Activated B cell treated with CpG ODN at 0.5 μM for 24 hours (primary cell): ENCODE results near the gene ARHGEF25. TPM values are rescaled to one million over a fixed set of nuclear protein-coding genes. Genes with fewer than 3 reads are reported as not detected.
A peak's percentile ranks its signal among the peaks of the same experiment; 100 is the strongest.

Experiments used
- ATAC-seq: fragments of 200-7000 bp; cut with Tn5 transposase; one replicate; pipeline ENCODE4 v1.10.0; 2021; ENCODE audit warnings: low read depth, mild to moderate bottlenecking, moderate library complexity
- CTCF ChIA-PET: fragments of 350-600 bp; sonication (Branson Sonifier 250); formaldehyde crosslinking; loops from one replicate; lab custom pipeline; 2021; ENCODE audit warnings: antibody characterized with exemption; lab: Charles Lee
- POLR2A ChIA-PET: fragments of 350-600 bp; sonication (Branson Sonifier 250); formaldehyde crosslinking; loops from one replicate; lab custom pipeline; 2021; ENCODE audit warnings: antibody characterized with exemption; lab: Charles Lee
- DNase-seq: peaks from one replicate; pipeline ENCODE4 v3.0.0; 2022
- H3K27ac Mint-ChIP-seq: one replicate; pipeline ENCODE4 v1.8.0; 2020; ENCODE audit warnings: mixed read lengths
- H3K27me3 Mint-ChIP-seq: one replicate; pipeline ENCODE4 v1.8.0; 2021; ENCODE audit warnings: mixed read lengths
- H3K36me3 Mint-ChIP-seq: one replicate; pipeline ENCODE4 v1.8.0; 2021; ENCODE audit warnings: low read depth, mixed read lengths
- H3K4me1 Mint-ChIP-seq: one replicate; pipeline ENCODE4 v1.8.0; 2021; ENCODE audit warnings: mixed read lengths
- H3K4me3 Mint-ChIP-seq: one replicate; pipeline ENCODE4 v1.8.0; 2020; ENCODE audit warnings: mild to moderate bottlenecking, mixed read lengths
- H3K9me3 Mint-ChIP-seq: one replicate; pipeline ENCODE4 v1.8.0; 2020; ENCODE audit warnings: mixed read lengths
- intact Hi-C: fragments of 100-400 bp; cut with micrococcal nuclease; formaldehyde crosslinking; loops from one replicate; pipeline ENCODE4 v1.15.1; 2024
- total RNA-seq: library from RNA; stranded (reverse); gene quantifications from 2 replicates; pipeline ENCODE4 v1.2.3, GENCODE V29; 2022
- TF ChIP-seq, protein P1 (sequence below): fragments of 200-600 bp; IDR thresholded peaks from one replicate; pipeline ENCODE4 v1.8.0; 2022; ENCODE audit warnings: antibody characterized with exemption, mild to moderate bottlenecking

The ARHGEF25 gene
- total RNA-seq, 1 donor from 2014 or later, result not detected

DNA sequence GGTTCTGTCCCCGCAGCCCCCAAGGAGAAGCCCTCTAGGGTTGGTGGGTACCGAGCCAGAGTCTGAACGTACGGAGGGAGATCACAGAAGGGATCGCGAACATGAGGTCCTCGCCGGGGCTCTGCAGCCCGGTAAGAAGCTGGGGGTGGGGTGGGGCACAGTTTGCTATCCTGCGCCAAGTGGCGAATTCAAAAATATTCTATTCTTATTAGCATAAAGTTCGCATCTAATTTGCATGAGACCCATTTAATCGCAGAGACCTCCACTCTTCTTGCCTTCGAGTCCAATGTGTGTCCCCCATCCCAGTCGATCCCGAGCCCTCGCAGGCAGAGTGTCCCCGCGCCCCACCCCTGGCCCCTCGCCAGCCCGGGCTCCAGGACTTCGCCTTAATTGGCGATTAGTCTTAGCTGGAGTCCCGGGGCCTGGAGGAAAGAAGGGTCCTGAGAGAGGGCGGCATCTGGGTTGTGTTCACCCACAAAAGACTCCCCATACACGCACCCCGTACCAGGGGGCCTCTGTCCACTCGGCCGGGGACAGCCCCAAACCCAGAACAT, 604 bp upstream of the ARHGEF25 start:
- Mint-ChIP-seq H3K27ac (no peak overlapping the region), H3K27me3 (peaks cover 35% of the 10 kb centered on the region), H3K9me3 (no peaks in the 10 kb centered on the region), H3K4me1 (peaks cover 38% of the 10 kb centered on the region), H3K4me3 (peak overlapping the region; percentile 75), H3K36me3 (no peaks in the 10 kb centered on the region)
- ChIA-PET POLR2A (interaction anchor here (0.6 kb wide), 1 partner anchor 90 kb away, joined by 5 read pairs; no protein-coding TSS in a partner anchor), CTCF (no interaction called here)
- intact Hi-C loops, result loop anchor here (1.0 kb wide), 1 partner anchor 11 kb away; no protein-coding TSS in a partner anchor
- ATAC-seq, result no peak
- DNase-seq, result no peak
- TF ChIP-seq, protein P1, sequence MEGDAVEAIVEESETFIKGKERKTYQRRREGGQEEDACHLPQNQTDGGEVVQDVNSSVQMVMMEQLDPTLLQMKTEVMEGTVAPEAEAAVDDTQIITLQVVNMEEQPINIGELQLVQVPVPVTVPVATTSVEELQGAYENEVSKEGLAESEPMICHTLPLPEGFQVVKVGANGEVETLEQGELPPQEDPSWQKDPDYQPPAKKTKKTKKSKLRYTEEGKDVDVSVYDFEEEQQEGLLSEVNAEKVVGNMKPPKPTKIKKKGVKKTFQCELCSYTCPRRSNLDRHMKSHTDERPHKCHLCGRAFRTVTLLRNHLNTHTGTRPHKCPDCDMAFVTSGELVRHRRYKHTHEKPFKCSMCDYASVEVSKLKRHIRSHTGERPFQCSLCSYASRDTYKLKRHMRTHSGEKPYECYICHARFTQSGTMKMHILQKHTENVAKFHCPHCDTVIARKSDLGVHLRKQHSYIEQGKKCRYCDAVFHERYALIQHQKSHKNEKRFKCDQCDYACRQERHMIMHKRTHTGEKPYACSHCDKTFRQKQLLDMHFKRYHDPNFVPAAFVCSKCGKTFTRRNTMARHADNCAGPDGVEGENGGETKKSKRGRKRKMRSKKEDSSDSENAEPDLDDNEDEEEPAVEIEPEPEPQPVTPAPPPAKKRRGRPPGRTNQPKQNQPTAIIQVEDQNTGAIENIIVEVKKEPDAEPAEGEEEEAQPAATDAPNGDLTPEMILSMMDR, result no peak

- Mint-ChIP-seq H3K36me3 (no peaks in the 10 kb centered on the region), H3K9me3 (no peaks in the 10 kb centered on the region), H3K27ac (no peak overlapping the region), H3K4me3 (peak overlapping the region; percentile 56), H3K27me3 (peaks cover 26% of the 10 kb centered on the region), H3K4me1 (peaks cover 39% of the 10 kb centered on the region)
- ChIA-PET POLR2A (interaction anchor here (0.5 kb wide), 1 partner anchor 932 kb away, joined by 3 read pairs; no protein-coding TSS in a partner anchor), CTCF (interaction anchor here (0.6 kb wide), 1 partner anchor 9 kb away, joined by 3 read pairs; no protein-coding TSS in a partner anchor)
- no peak for ATAC-seq
- intact Hi-C loops, result loop anchor here (1.0 kb wide), 1 partner anchor 9 kb away; no protein-coding TSS in a partner anchor
- TF ChIP-seq, protein P1, result no peak
- no peak for DNase-seq
Observed at GRCh38 chr12:57611827-57612710, 834 bp downstream of the ARHGEF25 start.

GRCh38 chr12:57612711-57613426, 1.6 kb downstream of the ARHGEF25 start:
- H3K4me3 Mint-ChIP-seq, result no peak overlapping the region
- intact Hi-C loops, result no loop called here
- CTCF ChIA-PET, result no interaction called here
- peaks cover 40% of the 10 kb centered on the region for H3K4me1 Mint-ChIP-seq
- no peaks in the 10 kb centered on the region for H3K36me3 Mint-ChIP-seq
- TF ChIP-seq, protein P1, result no peak
- no peak overlapping the region for H3K27ac Mint-ChIP-seq
- ATAC-seq, result no peak
- H3K9me3 Mint-ChIP-seq, result no peaks in the 10 kb centered on the region
- POLR2A ChIA-PET, result interaction anchor here (0.5 kb wide), 1 partner anchor 933 kb away, joined by 3 read pairs; no protein-coding TSS in a partner anchor
- DNase-seq, result no peak
- H3K27me3 Mint-ChIP-seq, result peaks cover 32% of the 10 kb centered on the region

DNA sequence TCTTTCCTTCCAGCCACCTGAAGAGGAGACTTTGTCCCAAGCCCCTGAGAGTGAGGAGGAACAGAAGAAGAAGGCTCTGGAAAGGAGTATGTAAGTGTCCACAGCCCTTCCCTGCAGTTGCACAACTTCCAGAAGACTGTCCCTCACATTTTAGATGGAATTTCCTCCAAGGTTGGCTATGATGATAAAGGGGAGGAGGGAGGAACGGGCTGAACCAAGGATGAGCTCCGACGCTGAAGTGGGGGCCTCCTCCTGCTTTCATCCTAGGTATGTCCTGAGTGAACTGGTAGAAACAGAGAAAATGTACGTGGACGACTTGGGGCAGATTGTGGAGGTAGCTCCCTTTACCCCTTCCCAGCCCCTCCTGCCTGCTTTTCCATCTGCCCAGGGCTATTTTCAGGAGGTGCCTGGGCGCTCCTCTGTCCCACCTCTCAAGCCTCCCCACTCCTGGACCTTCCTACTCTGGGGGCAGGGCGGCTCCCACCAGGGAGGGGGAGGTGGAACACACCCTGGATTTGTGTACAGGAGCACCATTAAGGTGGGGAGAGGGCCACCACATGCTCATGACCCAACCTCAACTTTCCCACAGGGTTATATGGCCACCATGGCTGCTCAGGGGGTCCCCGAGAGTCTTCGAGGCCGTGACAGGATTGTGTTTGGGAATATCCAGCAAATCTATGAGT, 2.3 kb downstream of the ARHGEF25 start:
- Mint-ChIP-seq H3K9me3 (no peaks in the 10 kb centered on the region), H3K4me1 (peaks cover 40% of the 10 kb centered on the region), H3K36me3 (no peaks in the 10 kb centered on the region), H3K27ac (no peak overlapping the region), H3K27me3 (peaks cover 32% of the 10 kb centered on the region), H3K4me3 (no peak overlapping the region)
- ATAC-seq (no peak), DNase-seq (no peak)
- ChIA-PET CTCF (interaction anchor here (1.0 to 2.8 kb wide), 2 partner anchors 9 to 30 kb away, joined by 5 to 19 read pairs; no protein-coding TSS in a partner anchor), POLR2A (interaction anchor here (0.5 to 1.8 kb wide), 6 partner anchors 12 to 1457 kb away, joined by 3 to 8 read pairs (median 4); partner anchors contain the start of genes DDIT3, PIP4K2C and TSPAN31)
- intact Hi-C loops, result loop anchor here (1.0 to 2.0 kb wide), 2 partner anchors 8 to 19 kb away; partner anchors contain the start of gene B4GALNT1
- TF ChIP-seq, protein P1, result no peak
